Gastroesophageal sphincter (tissue), 4 donors: ENCODE measurements around the gene TSPAN14. TPM values are rescaled to one million over a fixed set of nuclear protein-coding genes. Genes with fewer than 3 reads are reported as not detected.
"Not testable (repeated sequence)": the region's sequence is repeated elsewhere in the genome, so short reads cannot be mapped to it uniquely, and the experiment has no call there.

Experiments
- ATAC-seq: fragments of 150-250 bp; one replicate; pipeline ENCODE4 v1.9.1; 2016; ENCODE audit warnings: mild to moderate bottlenecking, moderate library complexity
- H3K27ac ChIP-seq, 4 donors: fragments of 200-600 bp; sonication (generic) in 3 of 4; 1 replicate in 3 of 4; 2 replicates in 1 of 4; pipeline ENCODE4 v1.5.1; 2016 to 2019
- H3K27me3 ChIP-seq: fragments of 200-600 bp; sonication (generic); one replicate; pipeline ENCODE4 v1.5.1; 2019
- H3K36me3 ChIP-seq, 2 donors: fragments of 200-600 bp; sonication (generic); one replicate each; pipeline ENCODE4 v1.5.1; 2019; ENCODE audit warnings: control low read depth in 1 of 2
- H3K4me1 ChIP-seq, 3 donors: fragments of 200-600 bp; sonication (generic); 1 replicate in 2 of 3; 2 replicates in 1 of 3; pipeline ENCODE4 v1.5.1; 2016 to 2019; ENCODE audit warnings: control low read depth in 2 of 3
- H3K4me3 ChIP-seq, 2 donors: fragments of 200-600 bp; sonication (generic); one replicate each; pipeline ENCODE4 v1.5.1; 2019; ENCODE audit warnings: mild to moderate bottlenecking in 1 of 2, moderate library complexity in 1 of 2
- H3K9me3 ChIP-seq, 3 donors: fragments of 200-600 bp; sonication (generic); one replicate each; pipeline ENCODE4 v1.5.1; 2017 to 2019; ENCODE audit warnings: control low read depth in 2 of 3
- CTCF ChIP-seq, 4 experiments: fragments of 200-600 bp in 2 of 4; fragments of 450-650 bp in 2 of 4; sonication (generic) in 1 of 4; IDR thresholded peaks; one replicate each; pipeline ENCODE4 v1.5.1; 2017 to 2019; ENCODE audit warnings: antibody characterized with exemption in 4 of 4, mild to moderate bottlenecking in 2 of 4, moderate library complexity in 2 of 4
- EP300 ChIP-seq: sonication (generic); formaldehyde crosslinking; IDR thresholded peaks from one replicate; pipeline ENCODE4 v1.6.1; 2017; ENCODE audit warnings: antibody characterized with exemption, mild to moderate bottlenecking
- POLR2A ChIP-seq, 2 donors: fragments of 450-650 bp; IDR thresholded peaks; one replicate each; pipeline ENCODE4 v1.6.1; 2017; ENCODE audit warnings: antibody characterized with exemption in 2 of 2, mild to moderate bottlenecking in 2 of 2, moderate library complexity in 1 of 2
- POLR2AphosphoS5 ChIP-seq: sonication (generic); formaldehyde crosslinking; IDR thresholded peaks from one replicate; pipeline ENCODE4 v1.6.1; 2017; ENCODE audit warnings: antibody characterized with exemption
- WGBS, 2 donors: methylation state at CpG; one replicate each; pipeline ENCODE4 v1.1.5; 2018; ENCODE audit warnings: low coverage in 1 of 2; 5-methylcytosine and 5-hydroxymethylcytosine counted together
- total RNA-seq, 4 donors: library from RNA; depleted of rRNA; stranded (reverse); fragments of >200 nt; gene quantifications; one replicate each; pipeline ENCODE4 v1.1.0, GENCODE V29; 2016

The TSPAN14 gene
- total RNA-seq, 4 donors from 2014 or later = 23.3 to 52.4 (median 37.1) TPM

GRCh38 chr10:80474941-80475340 lies 20.8 kb downstream of the TSPAN14 start:
- Histone ChIP-seq H3K36me3 (peaks cover 0 to 35% of the 10 kb centered on the region in 2 donors), H3K27me3 (no peaks in the 10 kb centered on the region), H3K27ac (peak overlapping the region in 1 of 4 donors; percentile 46), H3K4me3 (no peak overlapping the region), H3K4me1 (peaks cover 0 to 61% (median 30%) of the 10 kb centered on the region in 3 donors), H3K9me3 (peaks cover 0 to 10% (median 0%) of the 10 kb centered on the region in 3 donors)
- TF ChIP-seq CTCF (IDR thresholded peaks at IDR 0.05) (no peak), POLR2A (IDR thresholded peaks at IDR 0.05) (no peak), POLR2AphosphoS5 (no peak), EP300 (no peak)
- 55 to 73% methylated on average over 2 of the region's 3 CpGs for WGBS, 2 donors
- no peak for ATAC-seq

- not testable (repeated sequence) for H3K9me3 ChIP-seq, H3K27ac ChIP-seq, H3K4me3 ChIP-seq, H3K27me3 ChIP-seq, ATAC-seq
- peaks cover 0 to 54% (median 30%) of the 10 kb centered on the region in 3 donors for H3K4me1 ChIP-seq
- 80 to 97% methylated on average over 2 to 6 of the region's 7 CpGs for WGBS, 2 donors
- peaks cover 0 to 29% of the 10 kb centered on the region in 2 donors for H3K36me3 ChIP-seq
These were observed 21.5 kb downstream of the TSPAN14 start for GRCh38 chr10:80475641-80476040.

- peaks cover 0 to 48% (median 29%) of the 10 kb centered on the region in 3 donors for H3K4me1 ChIP-seq
- TF ChIP-seq CTCF (IDR thresholded peaks at IDR 0.05) (no peak), POLR2A (IDR thresholded peaks at IDR 0.05) (no peak), POLR2AphosphoS5 (no peak), EP300 (no peak)
- H3K36me3 ChIP-seq = peaks cover 0 to 18% of the 10 kb centered on the region in 2 donors
- H3K27ac ChIP-seq = no peak overlapping the region
- H3K27me3 ChIP-seq = no peaks in the 10 kb centered on the region
- peaks cover 0 to 10% (median 0%) of the 10 kb centered on the region in 3 donors for H3K9me3 ChIP-seq
- H3K4me3 ChIP-seq = no peak overlapping the region
- no peak for ATAC-seq
- 100% methylated on average over 1 of the region's 1 CpG for WGBS, 2 donors
These were observed 22.6 kb downstream of the TSPAN14 start for GRCh38 chr10:80476685-80477084.

- no peak for TF ChIP-seq EP300
- TF ChIP-seq CTCF (IDR thresholded peaks at IDR 0.05) = no peak
- TF ChIP-seq POLR2A (IDR thresholded peaks at IDR 0.05) = no peak
- no peak for TF ChIP-seq POLR2AphosphoS5
- H3K4me1 ChIP-seq = peaks cover 0 to 40% (median 18%) of the 10 kb centered on the region in 3 donors
- peaks cover 0 to 10% (median 0%) of the 10 kb centered on the region in 3 donors for H3K9me3 ChIP-seq
- no peak overlapping the region for H3K4me3 ChIP-seq
- no peak overlapping the region for H3K27ac ChIP-seq
- H3K36me3 ChIP-seq = peaks cover 0 to 14% of the 10 kb centered on the region in 2 donors
- no peaks in the 10 kb centered on the region for H3K27me3 ChIP-seq
- no peak for ATAC-seq
- WGBS, 2 donors = 73 to 85% methylated on average over 2 of the region's 2 CpGs
These were observed 23.7 kb downstream of the TSPAN14 start for GRCh38 chr10:80477813-80478212.

GRCh38 chr10:80480373-80480772 lies 26.3 kb downstream of the TSPAN14 start:
- H3K36me3 ChIP-seq, H3K27ac ChIP-seq, H3K4me3 ChIP-seq, H3K27me3 ChIP-seq, ATAC-seq, H3K9me3 ChIP-seq: not testable (repeated sequence)
- WGBS, 2 donors = 91 to 100% methylated on average over 1 to 5 of the region's 6 CpGs
- H3K4me1 ChIP-seq = peaks cover 0 to 29% (median 6%) of the 10 kb centered on the region in 3 donors

GRCh38 chr10:80480852-80481251 lies 26.7 kb downstream of the TSPAN14 start:
- 88 to 92% methylated on average over 4 to 5 of the region's 5 CpGs for WGBS, 2 donors
- H3K27ac ChIP-seq = no peak overlapping the region
- no peak overlapping the region for H3K4me3 ChIP-seq
- H3K36me3 ChIP-seq = peaks cover 0 to 7% of the 10 kb centered on the region in 2 donors
- H3K9me3 ChIP-seq = peaks cover 0 to 10% (median 0%) of the 10 kb centered on the region in 3 donors
- peaks cover 0 to 29% (median 11%) of the 10 kb centered on the region in 3 donors for H3K4me1 ChIP-seq
- TF ChIP-seq POLR2A (IDR thresholded peaks at IDR 0.05) (no peak), EP300 (no peak), POLR2AphosphoS5 (no peak), CTCF (IDR thresholded peaks at IDR 0.05) (no peak)
- ATAC-seq = no peak
- H3K27me3 ChIP-seq = no peaks in the 10 kb centered on the region
